GM18508 (cell line): ENCODE measurements around the gene KIF26B.
"Not testable (repeated sequence)": the region's sequence is repeated elsewhere in the genome, so short reads cannot be mapped to it uniquely, and the experiment has no call there.

Experiments used
- ATAC-seq: cut with Tn5 transposase; IDR thresholded peaks from one replicate; pipeline ENCODE4 v1.9.1; 2021; ENCODE audit warnings: moderate number of reproducible peaks; ENCODE audit not compliant: insufficient read depth, unreplicated experiment

The KIF26B gene

GRCh38 chr1:245336149-245336983 lies 181.6 kb downstream of the KIF26B start:
- ATAC-seq, result no peak

DNA sequence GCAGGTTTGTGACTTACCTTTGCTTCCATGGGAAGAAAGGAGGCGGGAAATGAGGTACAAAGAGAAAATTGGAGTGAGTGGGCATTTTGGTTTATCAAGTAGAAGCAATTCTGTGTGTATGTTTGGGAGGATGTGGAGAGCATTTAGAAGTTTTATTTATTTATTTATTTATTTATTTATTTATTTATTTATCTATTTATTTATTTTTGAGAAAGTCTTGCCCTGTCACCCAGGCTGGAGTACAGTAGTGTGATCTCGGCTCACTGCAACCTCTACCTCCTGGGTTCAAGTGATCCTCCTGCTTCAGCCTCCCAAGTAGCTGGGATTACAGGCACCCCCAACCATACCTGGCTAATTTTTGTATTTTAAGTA lies 182.2 kb downstream of the KIF26B start:
- ATAC-seq, result not testable (repeated sequence)

DNA sequence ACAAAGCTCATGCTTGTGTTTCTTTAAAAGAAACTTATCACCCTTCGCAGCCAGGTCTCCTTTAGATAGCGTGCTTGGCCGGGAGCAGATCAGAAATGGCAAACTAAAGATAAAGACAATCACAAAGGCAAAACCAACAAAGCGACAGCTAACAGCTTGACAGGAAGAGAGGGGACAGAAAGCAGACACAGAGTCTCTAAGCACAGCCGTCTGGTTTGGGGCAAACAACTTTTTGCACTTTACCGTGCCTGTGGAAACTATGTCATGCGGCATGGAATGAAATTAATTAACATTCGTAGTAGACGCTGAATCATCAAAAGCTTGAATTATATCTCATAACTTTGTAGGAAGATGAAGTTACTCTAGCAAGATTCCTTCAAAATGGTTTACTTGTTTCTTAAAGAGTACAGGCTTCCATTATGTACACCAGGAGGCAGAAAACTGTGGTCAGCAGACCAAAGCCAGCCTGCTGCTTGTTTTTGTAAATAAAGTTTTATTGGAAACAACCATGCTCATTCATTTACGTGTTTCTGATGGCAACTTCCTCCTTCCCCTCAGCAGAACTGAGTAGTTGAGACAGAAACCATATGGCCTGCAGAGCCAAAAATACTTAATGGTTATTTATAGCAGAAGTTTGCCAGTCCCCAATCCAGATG lies 183.2 kb downstream of the KIF26B start:
- ATAC-seq, result no peak

DNA sequence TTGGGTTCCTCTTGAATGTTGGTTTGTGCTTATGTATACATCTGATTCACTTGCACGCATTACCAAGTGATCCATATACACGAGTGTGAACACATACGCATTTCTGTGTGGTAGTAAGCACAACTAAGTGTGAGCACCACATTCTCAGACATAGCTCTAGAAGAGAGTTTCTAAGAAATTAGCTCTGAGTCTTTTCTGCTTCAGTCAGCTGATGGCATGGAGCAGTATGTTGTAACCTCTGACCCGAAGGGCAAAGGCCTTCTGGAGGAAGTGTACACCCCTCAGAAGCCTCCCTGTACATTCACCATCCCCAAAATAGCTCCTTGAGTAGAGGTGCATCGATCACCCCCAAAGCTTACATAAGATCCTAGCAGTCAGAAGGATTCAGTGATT lies 183.7 kb downstream of the KIF26B start:
- ATAC-seq, result no peak

DNA sequence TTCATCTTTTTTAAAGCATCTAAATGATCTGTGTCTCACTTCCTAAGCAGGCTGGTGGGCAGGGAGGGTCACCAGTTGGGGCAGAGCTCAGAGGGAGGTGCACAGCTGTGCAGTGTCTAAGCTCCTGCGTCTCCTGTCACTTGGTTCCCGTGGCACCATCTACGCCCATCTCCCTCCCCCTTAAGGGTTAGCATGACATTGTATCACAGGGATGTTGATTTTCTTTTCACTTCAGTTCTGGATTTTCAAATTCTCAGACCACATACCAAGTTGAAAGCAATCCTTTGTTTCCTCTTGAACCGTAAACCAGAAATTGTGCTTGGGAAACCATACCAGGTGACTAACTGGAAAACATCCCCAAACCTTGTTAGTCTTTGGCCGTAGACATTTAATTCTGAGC lies 187.0 kb downstream of the KIF26B start:
- no peak for ATAC-seq

DNA sequence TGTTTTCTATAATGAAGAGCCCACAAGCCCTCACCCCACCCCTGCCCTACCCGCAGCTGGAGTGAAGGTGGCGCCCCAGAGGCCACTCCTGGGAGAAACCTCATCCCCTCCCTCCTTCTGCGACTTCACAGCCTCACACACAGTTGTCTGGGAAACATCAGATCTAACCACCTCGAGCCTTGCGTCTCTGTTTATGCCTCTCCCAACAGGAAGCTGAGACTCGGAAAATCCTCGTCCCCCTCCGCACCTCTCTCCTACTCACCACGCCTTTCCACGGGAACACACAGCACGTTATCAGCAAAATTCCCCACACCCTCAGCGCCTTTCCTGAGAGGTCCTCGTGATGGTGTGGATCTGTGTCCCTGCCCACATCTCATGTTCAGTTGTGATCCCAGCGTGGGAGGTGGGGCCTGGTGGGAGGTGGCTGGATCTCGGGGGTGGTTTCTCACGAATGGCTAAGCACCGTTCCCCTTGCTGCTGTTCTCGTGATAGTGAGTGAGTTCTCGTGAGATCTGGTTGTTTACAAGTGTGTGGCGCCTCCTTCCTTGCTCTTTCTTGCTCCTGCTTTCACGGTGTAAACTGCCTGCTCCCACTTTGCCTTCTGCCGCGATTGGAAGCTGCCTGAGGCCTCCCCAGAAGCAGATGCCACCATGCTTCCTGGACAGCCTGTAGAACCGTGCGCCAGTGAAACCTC lies 190.6 kb downstream of the KIF26B start:
- no peak for ATAC-seq

DNA sequence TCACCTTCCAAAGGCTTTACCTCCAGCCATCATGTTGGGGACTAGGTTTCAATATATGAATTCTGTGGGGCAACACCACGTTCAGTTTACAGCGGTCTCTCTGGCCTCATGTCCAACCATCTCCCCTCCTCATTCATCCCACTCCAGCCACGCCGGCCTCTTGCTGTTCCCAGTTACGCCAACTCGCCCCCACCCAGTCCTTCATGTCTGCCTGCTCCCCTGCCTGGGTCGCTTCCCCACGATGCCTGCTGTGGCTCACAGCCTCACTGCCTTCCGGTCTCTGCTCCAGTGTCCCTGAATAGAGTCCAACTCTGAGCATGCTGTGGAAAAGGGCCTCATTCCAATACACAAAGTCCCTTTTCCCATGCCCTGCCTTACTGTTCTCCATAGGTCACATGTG lies 193.8 kb downstream of the KIF26B start:
- no peak for ATAC-seq

GRCh38 chr1:245353411-245353810 lies 198.6 kb downstream of the KIF26B start:
- ATAC-seq, result no peak

GRCh38 chr1:245353915-245354775 lies 199.4 kb downstream of the KIF26B start:
- ATAC-seq, result no peak

GRCh38 chr1:245355851-245356630 lies 201.3 kb downstream of the KIF26B start:
- ATAC-seq, result not testable (repeated sequence)

DNA sequence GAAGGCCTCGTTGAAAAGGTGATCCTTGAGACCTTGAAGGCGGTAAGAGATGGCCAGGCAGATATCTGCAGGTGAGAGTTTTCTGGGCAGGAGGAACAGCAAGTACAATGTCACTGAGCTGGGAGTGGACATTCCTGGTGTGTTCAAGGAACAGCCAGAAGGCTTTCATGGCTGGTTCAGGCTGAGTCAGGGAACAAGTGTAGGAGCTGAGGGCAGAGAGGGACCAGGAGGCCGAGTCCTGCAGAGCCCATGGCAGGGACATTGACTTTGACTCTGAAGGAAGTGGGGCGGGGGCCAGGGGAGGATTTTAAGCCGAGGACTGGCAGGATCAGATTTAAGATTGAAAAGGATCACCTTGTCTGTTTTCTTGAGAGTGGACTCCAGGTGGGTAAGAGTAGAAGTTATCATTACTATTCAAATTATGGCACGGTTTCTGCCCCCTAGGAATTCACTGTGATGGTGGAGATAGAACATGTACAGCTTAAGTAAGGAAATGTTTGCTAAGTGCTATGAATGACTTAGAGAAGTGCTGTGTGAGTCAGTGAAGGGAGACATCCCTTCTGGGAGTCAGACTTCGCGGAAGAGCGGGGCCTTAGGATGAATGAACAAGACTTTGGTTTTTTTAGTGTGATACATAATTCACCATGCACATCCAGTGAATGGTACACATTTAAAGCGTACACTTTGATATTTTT lies 202.3 kb downstream of the KIF26B start:
- ATAC-seq, result no peak

DNA sequence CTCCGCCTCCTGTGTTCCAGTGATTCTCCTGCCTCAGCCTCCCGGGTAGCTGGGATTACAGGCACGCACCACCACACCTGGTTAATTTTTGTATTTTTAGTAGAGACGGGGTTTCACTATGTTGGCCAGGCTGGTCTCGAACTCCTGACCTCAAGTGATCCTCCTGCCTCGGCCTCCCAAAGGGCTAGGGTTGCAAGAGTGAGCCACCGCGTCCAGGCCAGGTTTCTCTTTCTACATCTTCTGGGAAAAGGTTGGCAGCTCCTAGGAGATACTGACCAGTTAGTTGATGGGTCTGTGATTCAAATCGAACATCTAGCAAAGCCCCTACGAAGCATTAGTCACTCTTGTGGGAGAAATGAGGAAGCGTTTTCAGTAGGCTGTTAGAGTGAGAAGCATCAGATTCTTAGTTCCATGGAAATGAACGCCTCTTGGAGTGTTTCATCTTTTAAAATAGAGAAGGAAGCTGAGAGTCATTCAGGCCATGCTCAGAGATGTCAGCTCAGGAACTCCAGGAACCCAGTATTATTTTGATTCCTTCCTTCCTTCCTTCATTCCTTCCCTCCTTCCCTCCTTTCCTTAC lies 204.4 kb downstream of the KIF26B start:
- ATAC-seq, result not testable (repeated sequence)

DNA sequence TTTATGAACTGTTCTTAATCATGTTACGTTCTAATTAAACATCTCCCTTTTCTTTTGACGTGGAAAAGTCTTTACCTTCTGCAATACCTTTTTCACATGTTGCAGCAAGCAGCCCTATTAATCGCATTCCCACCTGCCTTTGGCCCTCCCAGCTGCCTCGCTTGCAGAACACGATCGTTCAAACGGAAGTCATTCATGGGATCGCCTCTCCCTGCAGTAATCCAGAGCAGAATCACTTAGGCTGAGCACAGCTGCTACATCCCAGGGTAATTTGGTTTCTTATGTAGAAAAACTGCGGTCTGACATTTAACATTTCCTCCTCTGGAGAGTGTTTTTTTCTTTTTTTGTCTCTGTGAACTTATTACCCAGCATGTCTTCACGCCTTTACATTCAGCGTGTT lies 206.3 kb downstream of the KIF26B start:
- ATAC-seq, result no peak

DNA sequence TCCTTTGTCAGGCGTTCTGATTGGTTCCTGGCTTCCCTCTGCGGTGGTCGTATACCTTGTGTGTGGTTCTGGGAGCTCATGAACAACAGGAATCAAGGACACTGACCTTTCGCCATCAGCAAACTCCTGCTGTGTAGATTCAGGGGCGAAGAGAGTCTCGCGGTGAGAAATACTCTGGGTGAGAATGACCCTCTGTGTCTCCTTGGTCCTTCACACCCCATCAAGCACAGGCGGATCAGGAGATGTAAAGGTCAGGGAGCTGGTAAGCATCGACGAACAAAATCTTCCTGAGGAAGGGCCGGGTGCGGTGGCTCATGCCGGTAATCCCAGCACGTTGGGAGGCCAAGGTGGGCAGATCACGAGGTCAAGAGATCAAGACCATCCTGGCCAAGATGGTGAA lies 207.2 kb downstream of the KIF26B start:
- ATAC-seq, result no peak

DNA sequence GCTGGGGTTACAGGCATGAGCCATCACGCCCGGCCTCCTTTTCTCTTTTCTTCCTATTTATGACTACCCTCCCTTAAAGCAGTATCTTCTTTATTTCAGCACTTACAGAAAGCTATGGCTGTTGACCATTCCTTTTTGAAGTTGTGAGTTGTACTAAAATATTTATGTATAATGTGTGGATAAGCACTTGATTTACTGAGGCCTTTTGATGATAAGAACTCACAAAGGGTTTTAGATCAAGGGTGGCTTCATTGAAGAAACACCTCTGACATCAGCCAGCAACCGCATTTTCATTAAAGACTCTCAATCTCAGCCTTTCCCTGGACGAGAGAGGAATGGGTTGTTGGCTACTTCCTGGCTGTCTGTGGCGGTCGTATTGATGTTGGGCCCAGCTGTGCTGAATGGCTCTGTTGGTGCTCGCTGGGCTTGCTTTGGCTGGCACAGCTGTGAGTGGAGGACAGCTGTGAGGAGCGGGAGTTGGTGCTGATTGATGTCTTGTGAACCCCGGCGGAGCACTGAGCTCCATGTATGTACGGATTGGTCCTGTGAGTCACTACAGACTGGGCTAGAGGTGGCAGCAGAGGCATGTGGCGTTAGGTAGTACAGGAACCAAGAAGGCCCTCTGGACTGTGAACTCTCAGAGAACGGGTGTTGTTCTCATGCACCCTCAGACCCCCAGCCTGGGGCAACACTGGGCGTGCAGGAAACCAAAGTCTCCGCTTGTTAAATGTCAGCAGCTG lies 208.8 kb downstream of the KIF26B start:
- ATAC-seq, result no peak

GRCh38 chr1:245365095-245366020 lies 210.6 kb downstream of the KIF26B start:
- no peak for ATAC-seq

DNA sequence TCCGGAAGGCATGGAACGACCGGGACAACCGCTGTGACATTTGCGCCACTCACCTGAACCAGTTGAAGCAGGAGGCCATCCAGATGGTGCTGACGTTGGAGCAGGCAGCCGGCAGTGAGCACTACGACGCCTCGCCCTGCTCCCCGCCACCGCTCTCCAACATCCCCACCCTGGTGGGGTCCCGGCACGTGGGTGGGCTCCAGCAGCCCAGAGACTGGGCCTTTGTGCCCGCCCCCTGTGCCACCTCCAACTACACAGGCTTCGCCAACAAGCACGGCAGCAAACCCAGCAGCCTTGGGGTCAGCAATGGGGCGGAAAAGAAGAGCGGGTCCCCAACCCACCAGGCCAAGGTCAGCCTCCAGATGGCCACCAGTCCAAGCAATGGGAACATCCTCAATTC lies 212.1 kb downstream of the KIF26B start:
- no peak for ATAC-seq
